ENCODE results near the gene FOXO3.

FOXO3 gene

GRCh38 chr6:108598305-108598863 is 37.7 kb downstream of the FOXO3 start:
- no peak for DNase-seq

GRCh38 chr6:108604156-108604555 is 43.4 kb downstream of the FOXO3 start:
- no peak for DNase-seq

- no peak for DNase-seq
These were observed 45.6 kb downstream of the FOXO3 start for GRCh38 chr6:108606250-108606690.

DNA sequence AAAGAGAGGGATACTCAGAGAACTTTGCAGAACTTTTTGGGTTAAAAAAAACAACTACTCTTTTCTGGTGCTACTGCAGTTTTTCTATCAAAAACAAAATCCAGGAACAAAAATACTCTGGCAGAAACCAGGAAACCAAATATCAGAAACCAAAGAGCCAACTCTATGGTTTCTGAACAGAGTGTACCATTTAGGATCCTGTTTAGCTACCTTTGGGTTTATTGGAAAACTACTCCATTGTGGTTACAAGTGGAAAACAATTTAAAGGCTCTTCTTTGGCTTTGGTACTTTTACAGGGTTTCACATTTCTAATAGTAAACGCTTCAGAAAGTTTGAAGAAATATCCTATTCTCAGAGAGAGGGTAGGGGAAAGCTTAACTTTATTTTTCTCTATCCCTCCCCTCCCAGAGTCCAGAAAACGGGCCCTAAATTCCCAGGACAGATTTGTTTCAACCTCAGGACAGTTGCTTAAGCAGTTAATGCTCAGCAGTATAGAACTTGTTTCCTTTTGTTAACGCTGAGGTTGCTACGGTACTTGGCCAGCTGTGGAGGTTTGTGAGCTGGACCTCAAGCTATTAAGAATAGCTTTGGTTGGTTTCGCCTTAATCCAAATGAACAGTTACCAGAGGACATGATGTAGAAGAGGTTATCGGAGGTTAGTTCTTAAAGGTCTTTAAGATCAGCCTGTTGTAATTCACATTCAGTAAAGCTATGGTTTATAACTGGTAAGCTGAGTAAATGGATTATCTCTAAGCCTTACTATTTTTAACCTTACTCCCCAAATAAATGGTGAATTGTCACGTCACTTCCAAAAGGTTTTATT is 47.9 kb downstream of the FOXO3 start:
- DNase-seq: no peak

DNA sequence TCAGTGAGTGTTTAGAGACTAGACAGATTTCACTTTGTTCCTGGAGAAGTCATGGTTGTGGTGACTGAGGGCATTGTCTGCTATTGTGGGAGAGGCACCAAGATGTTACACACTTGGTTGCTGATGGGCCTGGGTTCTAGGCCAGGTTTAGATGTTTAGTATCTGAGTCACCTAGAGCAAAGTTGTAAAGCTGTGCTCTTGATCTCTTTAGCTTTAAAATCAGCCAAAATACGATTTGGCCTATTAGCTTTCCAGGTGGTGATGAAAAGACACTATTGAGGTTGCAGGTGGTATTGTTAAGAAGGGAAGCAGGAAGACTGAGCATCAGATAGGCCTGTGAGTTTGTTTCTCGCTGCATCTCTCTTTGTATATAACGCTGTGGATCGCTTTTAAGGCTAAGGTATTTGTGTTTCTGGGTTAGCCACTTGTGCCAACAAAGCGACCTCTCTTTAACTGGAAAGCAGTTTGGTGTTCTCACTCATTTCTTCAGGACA is 48.6 kb downstream of the FOXO3 start:
- DNase-seq: no peak

DNA sequence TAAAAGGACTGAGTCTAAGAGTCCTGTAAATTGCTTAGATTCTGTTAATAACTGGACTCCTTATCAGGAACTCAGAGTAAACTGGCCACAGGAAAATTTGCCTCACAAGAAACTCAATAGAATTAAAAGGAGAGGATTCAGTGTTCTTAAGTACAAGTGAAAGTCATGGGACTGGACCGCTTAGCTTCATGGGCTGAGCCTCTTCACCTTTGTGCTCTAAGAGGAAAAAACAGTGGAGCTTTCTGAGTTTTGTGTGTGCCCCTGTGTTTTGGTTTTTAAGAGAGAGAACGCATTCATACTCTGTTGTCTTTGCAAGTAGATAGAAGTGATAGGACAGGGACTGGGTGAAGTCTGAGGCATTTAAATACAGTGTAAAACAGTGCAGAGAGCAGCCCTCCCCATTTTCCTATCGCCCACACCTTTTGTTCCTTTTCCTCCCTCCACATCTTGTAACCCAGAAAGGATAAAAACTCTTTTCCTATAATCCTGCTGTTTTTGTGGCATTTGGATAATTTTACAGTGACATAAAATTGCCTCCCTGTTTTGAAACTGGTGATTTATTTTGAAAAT is 49.6 kb downstream of the FOXO3 start:
- no peak for DNase-seq

DNA sequence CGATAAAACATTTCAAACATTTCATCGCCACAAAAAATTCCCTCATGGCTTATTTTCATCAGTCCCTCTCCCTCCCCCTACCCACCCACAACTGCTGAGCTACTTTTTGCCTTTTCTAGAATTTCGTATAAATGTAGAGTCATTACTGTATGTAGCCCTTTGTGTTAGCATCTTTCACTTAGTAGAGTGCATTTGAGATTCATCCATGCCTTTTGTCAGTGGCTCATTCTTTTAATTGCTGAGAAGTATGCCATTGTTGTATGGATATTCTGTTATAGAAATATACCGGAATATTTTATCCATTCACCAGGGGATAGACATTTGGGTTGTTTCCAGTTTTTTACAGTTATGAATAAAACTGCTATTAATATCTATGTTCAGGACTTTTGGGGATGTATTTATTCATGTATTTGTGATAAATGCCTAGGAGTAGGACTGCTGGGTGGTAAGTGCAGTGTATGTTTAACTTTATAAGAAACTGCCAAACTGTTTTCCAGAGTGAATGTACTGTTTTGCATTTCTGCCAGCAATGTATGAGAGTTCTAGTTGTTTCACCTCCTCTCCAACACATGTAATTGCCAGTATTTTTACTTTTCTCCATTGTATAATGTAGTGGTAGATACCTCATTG is 50.4 kb downstream of the FOXO3 start:
- DNase-seq: no peak

- no peak for DNase-seq
These were observed 52.1 kb downstream of the FOXO3 start for GRCh38 chr6:108612852-108613251.

GRCh38 chr6:108616544-108616943 is 55.8 kb downstream of the FOXO3 start:
- no peak for DNase-seq

- no peak for DNase-seq
These were observed 56.3 kb downstream of the FOXO3 start for GRCh38 chr6:108616973-108617372.

- no peak for DNase-seq
These were observed 58.0 kb downstream of the FOXO3 start for GRCh38 chr6:108618623-108619152.

- DNase-seq: no peak
These were observed 58.9 kb downstream of the FOXO3 start for GRCh38 chr6:108619431-108620197.

GRCh38 chr6:108621117-108621516 is 60.4 kb downstream of the FOXO3 start:
- DNase-seq: no peak

DNA sequence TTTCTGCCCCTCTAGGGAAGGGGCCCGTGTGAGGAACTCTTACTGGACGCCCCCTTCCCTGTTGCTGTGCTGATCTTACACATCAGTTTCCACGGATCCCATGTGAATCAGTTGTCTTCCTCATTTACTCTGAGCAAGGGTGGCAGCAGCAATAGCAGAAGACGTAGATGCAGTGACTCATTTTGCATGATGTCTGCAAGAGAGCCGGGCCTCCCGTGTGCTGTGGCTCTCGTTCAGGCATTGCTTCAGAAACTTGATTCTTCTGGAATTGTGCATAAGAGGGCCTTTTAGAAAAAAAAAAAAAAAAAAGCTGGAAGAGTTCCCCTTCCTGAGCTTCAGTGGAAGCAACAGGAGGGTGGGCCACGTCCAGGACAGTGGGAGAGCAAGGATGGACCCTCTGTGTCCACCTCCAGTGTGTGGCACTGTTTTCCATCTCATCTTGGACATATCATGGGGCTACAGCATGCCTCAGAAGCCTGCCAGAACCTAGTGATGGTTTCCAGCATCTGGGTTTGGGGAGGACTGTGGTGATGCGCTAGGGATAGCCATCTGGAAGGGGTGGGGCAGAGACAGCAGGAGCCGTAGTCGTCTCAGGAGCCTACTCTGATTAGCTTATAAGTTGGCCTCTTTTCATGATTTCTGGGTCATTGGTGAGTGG is 62.1 kb downstream of the FOXO3 start:
- no peak for DNase-seq

DNA sequence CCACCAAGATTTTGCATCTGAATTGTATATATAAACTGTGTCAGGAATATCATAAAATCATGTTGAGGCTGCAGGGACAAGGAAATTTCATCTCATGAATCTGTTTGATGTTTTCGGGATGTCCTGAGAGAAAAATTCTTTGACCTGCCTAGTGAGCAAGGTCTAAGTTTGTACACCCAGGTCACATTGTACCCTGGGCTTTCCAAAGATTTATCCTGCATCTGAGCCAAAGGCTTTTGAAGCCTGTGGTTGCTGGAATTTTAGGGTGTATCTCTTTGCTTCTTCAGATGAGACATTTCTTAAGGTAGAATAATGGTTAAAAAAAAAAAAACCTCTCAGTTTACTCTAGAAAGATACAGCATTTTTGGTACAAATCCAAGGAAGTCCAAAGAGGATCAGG is 63.3 kb downstream of the FOXO3 start:
- no peak for DNase-seq

GRCh38 chr6:108625581-108625980 is 64.9 kb downstream of the FOXO3 start:
- no peak for DNase-seq

DNA sequence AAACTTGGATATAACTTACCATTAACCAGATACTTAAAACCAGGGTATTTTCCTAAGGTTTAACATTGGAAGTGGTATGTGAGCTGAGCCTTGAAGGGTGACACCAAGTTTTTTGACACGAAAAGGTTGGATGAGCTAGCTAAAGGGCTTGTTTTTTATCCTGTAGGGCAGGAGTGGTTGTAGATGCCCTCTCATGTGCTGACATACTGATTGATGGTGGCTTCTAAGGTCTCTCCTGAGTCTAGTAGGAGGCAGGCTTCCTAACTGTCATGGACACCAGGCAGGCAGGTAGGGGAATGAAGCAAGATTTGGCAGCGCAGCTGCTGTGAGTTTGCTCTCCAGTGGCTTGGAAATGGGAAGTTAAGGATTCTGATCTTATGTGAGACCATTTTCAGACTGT is 66.1 kb downstream of the FOXO3 start:
- no peak for DNase-seq

DNA sequence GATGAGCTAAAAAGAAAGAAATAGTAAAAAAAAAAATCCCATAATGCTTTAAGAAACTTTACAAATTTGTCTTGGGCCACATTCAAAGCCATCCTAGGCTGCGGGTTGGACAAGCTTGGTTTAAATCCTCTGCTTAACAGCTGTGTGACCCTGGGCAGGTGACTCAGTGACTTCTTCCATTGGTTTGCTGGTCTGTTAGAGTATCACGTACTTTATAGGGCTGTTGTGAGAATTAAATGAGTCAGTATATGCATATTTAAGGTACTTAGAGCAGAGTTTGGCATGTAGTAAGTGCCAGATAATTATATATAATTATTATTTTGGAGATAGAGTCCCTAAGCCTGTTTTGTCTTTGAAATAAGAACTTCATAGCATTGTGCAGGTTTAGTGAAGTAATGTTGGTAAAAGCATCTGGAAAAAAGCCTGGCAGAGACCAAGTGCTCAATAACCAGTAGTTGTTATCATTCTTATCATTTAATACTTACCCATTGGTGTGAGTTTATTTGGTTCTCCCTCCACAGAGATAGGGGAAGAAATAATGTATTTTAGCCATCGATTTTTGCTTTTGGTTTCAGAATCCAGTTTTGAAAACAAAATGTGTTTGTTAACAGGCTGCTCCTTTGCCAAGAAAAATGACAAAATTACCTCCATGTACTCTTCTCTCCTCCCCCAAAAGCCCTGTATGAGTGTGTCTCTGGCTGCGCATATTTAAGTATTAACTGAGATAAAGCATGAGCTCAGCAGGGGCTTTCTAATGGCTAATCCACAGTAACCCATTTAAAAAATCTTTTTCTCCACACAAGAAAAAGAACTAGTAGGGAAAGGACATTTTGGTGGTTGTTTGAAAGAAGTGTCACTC is 67.2 kb downstream of the FOXO3 start:
- no peak for DNase-seq

DNA sequence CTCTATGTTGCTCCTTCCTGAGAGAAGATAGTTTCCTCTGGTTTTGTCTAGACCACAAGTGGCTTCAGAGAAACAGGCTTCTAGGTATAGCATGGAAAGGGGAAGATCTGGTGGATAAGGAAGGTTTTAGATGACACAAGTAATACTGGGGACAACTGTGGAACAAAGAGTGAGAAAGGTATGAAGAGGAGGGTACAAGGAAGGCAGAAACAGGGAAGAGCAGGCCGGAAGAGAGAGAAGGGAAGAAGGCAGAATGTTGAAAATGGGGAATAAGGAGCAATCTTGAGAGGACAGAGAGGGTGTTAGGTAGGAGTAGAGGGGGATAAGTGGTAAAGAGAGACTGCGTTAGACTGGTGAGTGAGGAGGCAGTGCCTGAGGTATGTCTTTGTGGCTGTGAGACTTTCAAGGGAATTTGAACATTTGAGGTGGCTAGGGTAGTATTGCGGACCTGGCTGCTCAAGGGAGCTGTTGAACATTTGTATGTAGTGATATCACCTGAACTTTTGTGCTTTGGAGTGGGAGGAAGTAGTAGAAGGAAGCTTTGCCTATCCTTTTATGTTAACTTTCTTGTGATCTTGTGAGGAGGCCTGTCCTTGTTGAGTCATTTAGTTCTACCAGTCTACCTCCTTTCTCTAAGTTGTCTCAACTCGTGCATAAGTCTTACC is 69.5 kb downstream of the FOXO3 start:
- DNase-seq: no peak

GRCh38 chr6:108632441-108632840 is 71.7 kb downstream of the FOXO3 start:
- DNase-seq: no peak
